BJ (cell line): Measurements from ENCODE around the gene RHOV. TPM values are rescaled to one million over a fixed set of nuclear protein-coding genes. Genes with fewer than 3 reads are reported as not detected.

Source experiments
- CTCF ChIA-PET: fragments of 350-600 bp; formaldehyde crosslinking; extraction: SDS; loops from one replicate; lab custom pipeline; 2021; ENCODE audit warnings: antibody characterized with exemption, inconsistent platforms; lab: Yijun Ruan, JAX
- POLR2A ChIA-PET: fragments of 300-600 bp; sonication (Branson Sonifier 250); formaldehyde crosslinking; extraction: SDS; loops from one replicate; lab custom pipeline; 2021; ENCODE audit warnings: antibody characterized with exemption; lab: Charles Lee
- DNase-seq: peaks from one replicate; pipeline ENCODE4 v3.0.0-alpha.2; 2011; ENCODE audit warnings: low read depth
- H3K27me3 ChIP-seq: 2 replicates; pipeline ENCODE4 v1.6.0; 2011; ENCODE audit warnings: low read length; ENCODE audit not compliant: control insufficient read depth, insufficient read depth
- H3K36me3 ChIP-seq: 2 replicates; pipeline ENCODE4 v1.5.1; 2011; ENCODE audit warnings: low read length; ENCODE audit not compliant: control insufficient read depth, insufficient read depth
- H3K4me3 ChIP-seq: 2 replicates; pipeline ENCODE4 v1.5.1; 2011; ENCODE audit warnings: low read depth, mild to moderate bottlenecking, control low read depth, low read length
- CTCF ChIP-seq: IDR thresholded peaks from 2 replicates; pipeline ENCODE4 v1.5.1; 2011; ENCODE audit warnings: low read depth, mild to moderate bottlenecking, control low read depth, inconsistent platforms, low read length, moderate library complexity; ENCODE audit not compliant: insufficient read depth
- polyA plus RNA-seq: library from polyadenylated mRNA; depleted of rRNA; stranded (reverse); fragments of >200 nt; gene quantifications from 2 replicates; pipeline ENCODE4 v1.2.3, GENCODE V29; 2011

The RHOV gene
- polyA plus RNA-seq, 1 experiment, result 0.28 TPM

- ChIA-PET CTCF (interaction anchor here (0.9 to 2.2 kb wide), 7 partner anchors 9 to 316 kb away, joined by 3 to 6 read pairs (median 3); partner anchors contain the start of genes CHP1, DLL4 and EXD1), POLR2A (no interaction called here)
- H3K27me3 ChIP-seq, result no peaks in the 10 kb centered on the region
- no peak for TF ChIP-seq CTCF
- no peak overlapping the region for H3K4me3 ChIP-seq
- H3K36me3 ChIP-seq, result no peaks in the 10 kb centered on the region
- no peak for DNase-seq
Observed at GRCh38 chr15:40915116-40915661, 41.2 kb upstream of the RHOV start.

GRCh38 chr15:40914486-40914885, 40.5 kb upstream of the RHOV start:
- POLR2A ChIA-PET, result no interaction called here

GRCh38 chr15:40914013-40914412, 40.0 kb upstream of the RHOV start:
- no peaks in the 10 kb centered on the region for H3K36me3 ChIP-seq
- ChIA-PET CTCF (interaction anchor here (1.1 kb wide), 1 partner anchor 8 kb away, joined by 6 read pairs; no protein-coding TSS in a partner anchor), POLR2A (no interaction called here)
- no peak overlapping the region for H3K4me3 ChIP-seq
- H3K27me3 ChIP-seq, result no peaks in the 10 kb centered on the region
- TF ChIP-seq CTCF, result no peak
- no peak for DNase-seq

More at GRCh38 chr15:40914486-40914885, 40.5 kb upstream of the RHOV start:
- H3K4me3 ChIP-seq, result no peak overlapping the region
- no peaks in the 10 kb centered on the region for H3K36me3 ChIP-seq
- CTCF ChIA-PET, result interaction anchor here (1.0 to 2.2 kb wide), 5 partner anchors 9 to 316 kb away, joined by 3 to 6 read pairs (median 4); partner anchors contain the start of genes CHP1, DLL4 and EXD1
- no peak for DNase-seq
- no peaks in the 10 kb centered on the region for H3K27me3 ChIP-seq
- no peak for TF ChIP-seq CTCF

GRCh38 chr15:40912478-40912877, 38.4 kb upstream of the RHOV start:
- no peak for TF ChIP-seq CTCF
- ChIA-PET CTCF (interaction anchor here (0.9 to 4.5 kb wide), 4 partner anchors 15 to 109 kb away, joined by 3 to 43 read pairs (median 13); no protein-coding TSS in a partner anchor), POLR2A (no interaction called here)
- H3K27me3 ChIP-seq, result no peaks in the 10 kb centered on the region
- no peak for DNase-seq
- no peak overlapping the region for H3K4me3 ChIP-seq
- no peaks in the 10 kb centered on the region for H3K36me3 ChIP-seq

GRCh38 chr15:40911693-40912092, 37.7 kb upstream of the RHOV start:
- TF ChIP-seq CTCF, result no peak
- ChIA-PET POLR2A (no interaction called here), CTCF (interaction anchor here (0.9 to 10.1 kb wide), 6 partner anchors 9 to 110 kb away, joined by 3 to 309 read pairs (median 13); no protein-coding TSS in a partner anchor)
- H3K4me3 ChIP-seq, result no peak overlapping the region
- no peak for DNase-seq
- H3K27me3 ChIP-seq, result no peaks in the 10 kb centered on the region
- H3K36me3 ChIP-seq, result no peaks in the 10 kb centered on the region
